ENCODE measurements around the gene EDARADD.
"Not testable (repeated sequence)": the region's sequence is repeated elsewhere in the genome, so short reads cannot be mapped to it uniquely, and the experiment has no call there.

EDARADD gene

DNA sequence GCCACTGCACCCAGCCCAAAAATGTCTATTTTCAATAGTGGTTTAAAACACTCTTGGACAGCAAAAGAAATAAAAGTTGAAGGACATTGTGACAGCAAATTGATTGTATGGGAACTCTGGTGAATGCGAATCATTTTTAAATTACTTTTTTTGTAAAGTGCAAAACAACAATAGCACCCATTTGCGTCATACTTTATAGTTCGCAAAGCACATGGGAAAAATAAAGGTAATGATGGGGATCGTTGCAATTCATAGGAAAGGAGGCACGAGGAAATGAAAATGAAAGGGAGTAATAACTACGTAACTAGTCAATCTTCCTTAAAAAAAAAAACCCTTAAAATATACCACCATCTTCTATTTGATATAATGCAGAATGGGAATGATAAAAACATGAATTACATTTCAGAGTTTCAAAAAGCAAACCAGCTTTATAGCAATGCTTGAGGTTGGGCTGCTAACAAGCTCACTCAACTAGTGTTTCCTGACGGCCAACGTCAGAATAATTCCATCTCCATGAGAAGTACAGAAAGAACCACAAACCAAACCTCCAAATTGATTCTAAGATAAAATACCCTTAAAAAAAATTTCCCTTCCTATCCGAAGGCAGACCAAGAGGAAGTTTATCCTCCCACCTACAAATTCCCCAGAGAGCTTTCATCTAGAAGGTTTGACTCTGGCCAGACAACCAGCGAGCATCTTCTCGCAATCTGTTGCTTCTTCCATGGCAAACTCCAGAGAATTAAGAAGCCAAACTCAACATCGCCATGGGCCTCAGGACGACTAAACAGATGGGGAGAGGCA lies at the start of gene EDARADD:
Gene EDARADD (plus strand): TSS at position 606 of the 801 bp plus-strand sequence. CDS start 159 bp downstream, at position 765.
- DNase-seq (ENCODE audit: low spot score) = no peak

DNA sequence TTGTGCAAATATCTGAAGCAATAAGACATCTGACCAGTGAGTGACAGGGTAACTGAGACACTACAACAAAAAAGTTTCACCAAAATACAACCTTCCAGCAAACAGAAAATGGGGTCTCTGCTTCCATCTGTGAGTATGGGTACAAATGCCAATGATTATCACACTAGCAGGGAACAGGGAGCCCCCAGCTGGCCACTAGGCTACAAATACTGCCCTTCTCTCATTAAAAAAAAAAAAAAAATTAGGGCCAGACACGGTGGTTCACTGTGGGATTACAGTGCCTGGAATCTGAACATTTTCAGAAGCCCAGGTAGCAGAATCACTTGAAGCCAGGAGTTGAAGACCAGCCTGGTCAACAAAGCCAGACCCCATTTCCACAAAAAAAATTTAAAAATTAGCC lies 48.4 kb upstream of the EDARADD start:
- no peak for DNase-seq (ENCODE audit: low spot score)

DNA sequence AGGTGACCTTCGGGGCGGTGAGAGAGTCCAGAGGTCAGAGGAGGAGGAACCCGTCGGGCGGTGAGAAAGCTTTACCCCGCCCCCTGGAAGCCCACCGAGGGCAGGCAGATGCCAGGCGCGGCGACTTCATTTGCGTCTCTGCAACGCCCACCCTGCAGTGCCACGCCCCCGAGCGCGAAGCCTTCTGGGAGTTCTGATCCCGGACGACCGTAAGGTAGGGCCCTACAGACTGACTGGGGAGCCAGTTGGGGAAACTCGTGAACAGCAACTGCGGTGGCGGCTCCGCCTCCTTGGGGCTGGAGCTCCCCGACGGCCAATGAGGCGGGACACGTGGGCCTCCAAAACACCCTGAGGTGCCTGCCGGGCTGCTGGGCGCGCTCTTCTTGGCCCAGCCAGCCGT lies 46.0 kb upstream of the EDARADD start:
- no peak for DNase-seq (ENCODE audit: low spot score)

DNA sequence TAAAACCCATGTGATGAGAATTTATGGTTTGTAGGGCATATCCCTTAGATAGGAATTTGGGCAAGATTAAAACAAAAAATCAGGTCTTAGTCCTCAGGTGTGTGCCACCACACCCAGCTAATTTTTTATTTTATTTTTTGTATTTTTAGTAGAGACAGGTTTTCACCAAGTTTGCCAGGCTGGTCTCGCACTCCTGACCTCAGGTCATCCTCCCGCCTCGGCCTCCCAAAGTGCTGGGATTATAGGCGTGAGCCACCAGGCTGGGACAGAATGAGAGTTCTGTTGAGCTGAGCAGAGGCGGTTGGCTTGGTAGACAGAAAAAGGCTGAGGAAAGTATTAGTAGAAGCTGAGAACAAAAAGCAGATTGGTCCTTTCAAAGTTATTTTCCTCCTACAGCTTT lies 43.8 kb upstream of the EDARADD start:
- DNase-seq (ENCODE audit: low spot score) = no peak

DNA sequence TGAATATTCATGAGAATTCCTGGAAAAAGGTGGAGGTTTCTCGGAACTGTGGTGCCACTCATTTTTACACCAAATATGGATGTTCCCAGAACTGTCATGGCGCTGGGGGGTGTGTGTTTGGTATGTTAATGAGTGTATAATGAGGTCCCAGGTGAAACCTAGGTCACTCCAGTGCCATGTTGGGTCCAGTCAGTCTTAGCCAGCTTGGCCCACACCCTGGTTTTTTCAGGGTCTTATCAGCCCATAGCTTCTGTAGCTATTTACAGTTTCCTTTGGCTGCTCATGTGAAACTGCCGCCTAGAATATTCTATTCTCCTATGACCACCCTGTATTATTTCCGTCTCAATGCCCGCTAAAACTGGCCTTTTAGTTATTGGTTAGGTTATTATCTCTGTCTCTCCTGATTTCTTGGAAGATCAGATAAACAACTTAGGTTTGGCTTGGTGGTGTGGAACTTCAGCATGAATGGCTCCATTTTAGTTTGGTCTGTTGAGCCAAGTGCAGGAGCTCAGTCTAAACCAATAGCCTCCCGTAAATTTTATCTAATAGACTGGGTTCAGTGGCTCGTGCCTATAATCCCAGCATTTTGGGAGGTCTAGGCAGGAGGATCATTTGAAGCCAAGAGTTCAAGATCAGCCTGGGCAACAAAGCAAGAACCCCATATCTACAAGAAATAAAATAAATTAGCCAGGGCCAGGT lies 42.1 kb upstream of the EDARADD start:
- DNase-seq (ENCODE audit: low spot score) = no peak

DNA sequence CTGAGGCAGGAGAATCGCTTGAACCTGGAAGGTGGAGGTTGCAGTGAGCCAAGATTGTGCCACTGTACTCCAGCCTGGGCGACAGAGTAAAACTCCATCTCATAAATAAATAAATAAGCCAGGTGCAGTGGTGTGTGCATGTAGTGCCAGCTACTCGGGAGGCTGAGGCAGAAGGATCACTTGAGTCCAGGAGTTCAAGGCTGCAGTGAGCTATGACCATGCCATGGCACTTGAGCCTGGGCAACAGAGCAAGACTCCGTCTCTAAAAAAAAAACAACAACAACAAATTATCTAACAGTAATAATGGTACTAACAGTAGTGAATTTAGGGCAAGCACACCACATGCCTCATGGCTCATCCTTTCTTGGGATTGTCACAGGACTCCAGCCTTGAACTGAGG lies 41.3 kb upstream of the EDARADD start:
- not testable (repeated sequence) for DNase-seq (ENCODE audit: low spot score)

DNA sequence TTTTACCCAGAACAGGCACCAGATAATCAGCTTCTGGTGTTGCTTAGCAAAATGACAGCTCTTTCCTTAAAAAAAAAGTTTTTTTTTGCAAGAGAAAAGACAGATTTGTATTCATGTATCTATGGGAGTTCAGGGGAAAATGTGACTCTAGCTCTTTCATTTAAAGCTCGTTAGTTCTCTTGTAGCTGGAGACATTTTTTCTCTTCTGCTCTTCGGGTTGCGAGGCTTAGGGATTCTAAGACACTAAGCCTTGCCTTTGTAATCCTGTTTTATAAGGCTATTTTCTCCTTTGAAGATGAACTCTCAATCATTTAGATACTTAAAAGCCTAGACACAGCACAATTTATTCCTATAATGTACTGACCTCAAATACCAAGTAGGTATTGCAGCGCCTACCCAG lies 40.3 kb upstream of the EDARADD start:
- DNase-seq (ENCODE audit: low spot score) = no peak

DNA sequence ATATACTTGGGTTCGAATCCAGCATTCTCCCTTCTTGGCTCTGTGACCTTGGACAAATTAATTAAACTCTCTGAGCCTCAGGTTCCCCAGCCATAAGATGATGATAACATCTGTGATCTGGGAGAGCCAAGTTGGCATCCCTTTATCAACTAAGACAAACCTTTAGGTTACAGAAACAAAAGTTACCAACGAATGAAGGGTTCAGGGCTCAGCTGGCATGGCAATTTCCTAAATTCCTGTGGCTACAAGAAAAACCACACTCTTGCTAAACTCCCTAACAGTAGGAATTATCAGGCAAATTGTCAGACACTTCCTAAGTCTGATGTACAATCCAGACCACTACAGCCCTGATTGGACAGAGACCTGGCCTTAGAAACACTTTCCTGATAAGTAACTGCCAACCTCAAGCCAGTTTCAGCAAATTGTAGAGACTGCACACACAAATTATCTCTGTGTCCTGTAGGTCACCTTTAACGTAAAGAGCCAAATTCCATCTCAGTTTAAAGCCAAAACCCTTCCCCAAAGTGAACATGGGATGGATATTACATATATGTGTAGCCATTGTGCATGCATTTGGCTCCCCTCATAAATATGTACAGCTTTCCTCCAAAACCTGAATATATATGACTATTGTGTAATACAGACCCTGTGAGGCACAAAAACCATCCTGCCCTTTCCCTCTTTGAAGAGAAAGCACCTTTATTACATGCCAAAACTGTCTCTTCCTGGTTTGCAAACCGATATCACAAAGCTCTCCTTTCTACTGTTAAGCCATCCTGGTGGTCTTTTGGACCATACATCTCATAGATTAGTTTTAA lies 39.5 kb upstream of the EDARADD start:
- DNase-seq (ENCODE audit: low spot score) = no peak

DNA sequence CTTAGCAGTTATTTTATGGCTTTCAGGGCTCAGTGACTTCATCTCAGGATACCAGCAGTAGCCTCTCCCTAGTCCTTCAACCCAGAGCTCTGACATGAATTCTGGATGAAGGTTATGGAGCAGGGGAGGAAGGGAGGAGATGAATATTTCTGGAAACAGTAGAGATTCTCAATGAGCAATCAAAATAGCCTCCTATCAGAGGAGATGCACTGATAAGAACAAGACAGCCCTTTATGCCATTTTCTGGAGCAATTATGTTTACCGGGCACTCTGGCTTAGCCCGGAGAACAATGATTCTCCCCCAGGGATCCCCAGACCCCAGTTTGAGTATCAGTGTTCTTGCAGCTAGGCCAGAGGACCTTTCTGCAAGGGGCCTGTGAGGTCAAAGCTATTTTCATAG lies 37.9 kb upstream of the EDARADD start:
- DNase-seq (ENCODE audit: low spot score) = no peak

DNA sequence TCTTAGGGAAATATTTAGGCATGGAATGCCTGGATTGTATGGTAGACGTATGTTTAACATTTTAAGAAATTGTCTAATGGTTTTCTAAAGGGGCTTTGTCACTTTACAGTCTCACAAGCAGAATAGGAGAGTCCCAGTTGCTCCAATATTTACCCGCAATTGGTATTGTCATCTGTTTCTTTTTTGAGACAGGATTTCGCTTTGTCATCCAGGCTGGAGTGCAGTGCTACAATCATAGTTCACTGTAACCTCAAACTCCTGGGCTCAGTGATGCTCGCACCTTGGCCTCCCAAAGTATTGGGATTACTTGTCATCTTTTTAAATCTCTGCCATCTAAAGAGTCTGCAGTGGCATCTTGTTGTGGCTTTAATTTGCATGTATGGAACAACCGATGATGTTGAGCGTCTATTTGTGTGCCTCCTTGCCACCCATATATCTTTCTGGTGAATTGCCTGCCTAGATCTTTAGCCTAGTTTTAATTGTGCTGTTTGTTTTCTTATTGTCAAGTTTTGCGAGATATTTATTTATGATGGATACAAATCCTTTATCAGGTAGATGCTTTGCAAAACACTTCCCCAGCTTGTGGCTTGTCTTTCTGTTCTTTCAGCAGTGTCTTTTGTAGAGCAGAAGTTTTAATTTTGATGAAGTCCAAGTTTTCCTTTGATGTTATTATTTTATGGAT lies 32.0 kb upstream of the EDARADD start:
- DNase-seq (ENCODE audit: low spot score) = no peak

DNA sequence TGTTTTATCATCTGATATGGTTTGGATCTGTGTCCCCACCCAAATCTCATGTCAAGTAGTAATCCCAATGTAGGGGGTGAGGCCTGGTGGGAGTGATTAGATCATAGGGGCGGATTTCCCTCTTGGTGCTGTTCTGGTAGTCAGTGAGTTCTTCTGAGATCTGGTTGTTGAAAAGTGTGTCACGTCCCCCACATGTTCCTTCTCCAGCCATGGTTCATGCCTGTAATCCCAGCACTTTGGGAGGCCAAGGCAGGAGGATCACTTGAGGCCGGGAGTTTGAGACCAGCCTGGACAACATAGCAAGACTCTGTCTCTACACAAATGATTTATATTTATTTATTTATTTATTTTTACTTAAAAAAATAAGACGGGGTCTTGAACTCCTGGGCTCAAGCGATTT lies 30.8 kb upstream of the EDARADD start:
- DNase-seq (ENCODE audit: low spot score) = no peak

DNA sequence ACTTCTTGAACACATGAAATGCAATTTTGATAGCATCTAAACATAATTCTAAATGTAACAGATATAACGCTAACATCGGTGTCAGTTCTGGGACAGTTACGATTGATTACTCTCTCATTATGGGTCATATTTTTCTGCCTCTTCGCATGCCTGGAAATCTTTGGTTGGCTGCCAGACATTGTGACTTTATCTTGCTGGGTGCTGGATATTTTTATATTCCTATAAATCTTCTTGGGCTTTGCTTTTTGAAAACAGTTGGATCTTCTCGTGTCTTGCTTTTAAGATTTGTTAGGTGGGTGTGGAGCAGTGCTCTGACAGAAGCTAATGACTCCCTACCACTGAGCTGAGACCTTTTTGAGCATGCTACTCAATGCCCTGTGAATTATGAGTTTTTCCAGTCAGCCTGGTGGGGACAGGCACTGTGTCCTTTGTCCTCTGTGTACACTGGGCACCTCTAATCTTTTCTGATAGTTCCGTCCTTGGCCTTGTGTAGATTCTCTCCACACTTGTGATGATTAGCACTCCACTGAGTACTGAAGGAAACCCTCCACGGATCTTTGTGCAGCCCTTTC lies 28.0 kb upstream of the EDARADD start:
- DNase-seq (ENCODE audit: low spot score) = no peak

DNA sequence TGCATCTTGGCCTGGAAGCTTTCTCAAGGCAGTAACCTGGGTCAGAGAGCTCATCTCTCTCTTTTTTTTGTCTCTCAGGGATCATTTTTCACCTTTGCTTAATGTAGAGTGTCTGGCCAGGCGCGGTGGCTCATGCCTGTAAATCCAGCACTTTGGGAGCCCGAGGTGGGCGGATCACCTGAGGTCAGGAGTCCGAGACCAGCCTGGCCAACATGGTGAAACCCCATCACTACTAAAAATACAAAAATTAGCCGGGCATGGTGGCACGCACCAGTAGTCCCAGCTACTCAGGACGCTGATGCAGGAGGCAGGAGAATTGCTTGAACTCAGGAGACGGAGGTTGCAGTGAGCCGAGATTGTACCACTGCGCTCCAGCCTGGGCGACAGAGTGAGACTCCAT lies 27.4 kb upstream of the EDARADD start:
- DNase-seq (ENCODE audit: low spot score) = not testable (repeated sequence)

DNA sequence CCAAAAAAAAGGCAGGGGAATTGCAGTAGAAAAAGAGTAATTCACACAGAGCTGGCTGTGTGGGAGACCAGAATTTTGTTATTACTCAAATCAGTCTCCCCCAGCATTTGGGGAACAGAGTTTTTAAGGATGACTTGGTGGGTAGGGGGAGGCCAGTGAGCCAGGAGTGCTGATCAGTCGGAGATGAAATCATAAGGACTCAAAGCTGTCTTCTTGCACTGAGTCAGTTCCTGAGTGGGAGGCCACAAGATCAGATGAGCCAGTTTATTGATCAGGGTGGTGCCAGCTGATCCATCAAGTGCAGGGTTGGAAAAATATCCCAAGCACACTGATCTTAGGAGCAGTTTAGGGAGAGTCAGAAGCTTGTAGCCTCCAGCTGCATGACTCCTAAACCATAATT lies 23.7 kb upstream of the EDARADD start:
- peak; percentile 36 for DNase-seq (ENCODE audit: low spot score)

DNA sequence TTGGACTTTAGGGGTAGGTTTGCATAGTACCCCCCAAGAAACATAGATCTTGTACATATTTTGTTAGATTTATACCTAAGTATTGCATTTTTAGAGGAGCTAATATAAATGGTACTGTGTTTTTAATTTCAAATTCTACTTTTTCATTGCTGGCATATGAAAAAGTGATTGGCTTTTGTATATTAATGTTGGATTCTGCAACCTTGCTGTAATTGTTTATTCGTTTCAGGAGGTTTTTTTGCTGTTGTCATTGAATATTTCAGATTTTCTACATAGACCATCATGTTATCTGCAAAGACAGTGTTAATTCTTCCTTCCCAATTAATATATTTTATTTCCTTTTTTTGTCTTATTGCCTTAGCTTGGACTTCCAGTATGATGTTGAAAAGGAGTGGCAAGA lies 23.0 kb upstream of the EDARADD start:
- DNase-seq (ENCODE audit: low spot score) = no peak

DNA sequence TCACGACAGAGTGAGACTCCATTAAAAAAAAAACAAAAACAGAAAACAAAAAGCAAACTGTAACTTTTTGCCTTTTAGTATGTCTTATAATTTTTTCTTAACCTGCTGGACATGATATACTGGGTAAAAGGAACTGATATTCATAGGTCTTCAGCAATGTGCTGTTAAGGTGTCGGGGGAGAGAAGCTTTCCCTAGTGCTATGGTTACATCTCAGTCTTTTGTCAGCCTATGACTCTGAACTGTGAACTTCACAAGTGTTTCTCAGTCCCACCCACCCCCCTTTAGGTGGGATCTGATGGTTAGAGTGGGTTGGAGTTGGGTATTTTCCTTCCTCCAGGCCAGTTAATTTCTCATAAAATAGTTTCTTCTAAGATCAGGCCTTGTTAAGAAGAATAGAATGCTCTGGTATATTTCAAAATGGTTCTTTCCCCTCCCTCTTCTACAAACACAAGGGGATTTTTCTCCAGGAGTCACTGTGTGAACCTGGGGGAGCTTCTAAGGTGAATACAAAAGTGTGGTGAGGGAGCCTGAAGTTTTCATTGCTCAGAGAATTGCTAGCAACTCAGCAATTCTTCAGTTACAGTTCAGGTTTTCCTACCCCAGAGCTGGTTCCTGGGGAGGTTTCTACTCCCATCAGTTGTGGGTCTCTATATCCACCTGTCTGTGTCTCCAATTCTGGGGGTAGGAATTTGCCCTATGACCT lies 16.1 kb upstream of the EDARADD start:
- DNase-seq (ENCODE audit: low spot score) = no peak

DNA sequence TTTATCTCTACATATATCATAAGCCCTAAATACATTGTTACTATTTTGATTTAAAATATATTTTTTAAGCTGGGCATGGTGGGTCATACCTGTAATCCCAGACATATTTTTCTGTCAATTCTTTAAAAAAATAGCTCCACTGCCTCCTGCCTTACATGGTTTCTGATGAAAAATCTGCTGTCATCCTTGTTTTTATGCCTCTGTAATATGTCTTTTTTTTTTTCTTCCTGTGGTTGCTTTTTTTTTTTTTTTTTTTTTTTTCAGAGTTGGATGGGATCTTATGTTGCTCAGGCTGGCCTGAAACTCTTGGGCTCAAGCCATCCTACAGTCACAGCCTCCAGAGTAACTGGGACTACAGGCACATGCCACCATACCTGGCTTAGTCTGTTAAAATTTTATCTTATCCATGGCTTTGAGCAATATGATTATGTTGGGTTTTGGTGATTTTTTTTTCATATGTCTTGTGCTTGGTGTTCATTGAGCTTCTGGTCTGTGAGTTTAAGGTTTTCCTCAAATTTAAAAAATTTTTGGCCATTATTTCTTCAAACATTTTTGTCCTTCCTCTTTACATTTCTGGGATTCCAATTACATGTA lies 12.4 kb upstream of the EDARADD start:
- no peak for DNase-seq (ENCODE audit: low spot score)

DNA sequence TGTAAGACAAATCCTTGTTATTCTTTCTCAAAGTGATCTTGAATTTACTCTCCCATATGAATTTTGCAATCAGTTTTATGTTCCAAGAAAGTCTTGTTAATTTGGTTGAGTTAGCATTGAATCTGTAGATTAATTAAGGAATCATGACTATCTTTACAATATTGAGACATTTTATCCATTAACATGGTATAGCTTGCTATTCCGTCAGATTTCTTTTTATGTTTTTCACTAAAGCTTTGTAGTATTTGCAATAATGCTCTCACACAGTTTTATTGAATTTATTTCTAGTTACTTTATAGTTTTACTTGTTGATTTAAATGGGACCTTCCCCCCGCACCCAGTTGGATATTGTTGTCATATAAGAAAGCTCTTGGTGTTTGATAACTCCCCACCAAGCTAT lies 5.8 kb upstream of the EDARADD start:
- no peak for DNase-seq (ENCODE audit: low spot score)

DNA sequence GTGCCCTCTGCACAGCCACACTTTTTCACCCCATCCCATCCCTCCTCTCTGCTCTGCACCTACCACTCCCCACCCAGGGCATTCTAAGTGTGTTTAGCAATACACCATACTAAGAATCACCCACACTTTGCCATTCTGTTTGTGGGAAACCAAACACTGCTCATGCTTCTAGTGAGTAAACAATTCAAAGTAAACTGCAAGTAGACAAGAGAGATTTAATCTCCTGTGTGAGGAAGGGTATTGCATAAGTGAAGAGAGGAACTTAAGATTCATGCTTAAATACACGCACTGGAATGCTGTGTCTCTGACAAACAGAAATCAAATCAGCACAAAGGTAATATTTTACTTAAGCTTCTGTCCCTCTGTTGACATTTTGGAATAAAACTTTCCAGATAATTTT lies 4.8 kb upstream of the EDARADD start:
- DNase-seq (ENCODE audit: low spot score) = no peak

DNA sequence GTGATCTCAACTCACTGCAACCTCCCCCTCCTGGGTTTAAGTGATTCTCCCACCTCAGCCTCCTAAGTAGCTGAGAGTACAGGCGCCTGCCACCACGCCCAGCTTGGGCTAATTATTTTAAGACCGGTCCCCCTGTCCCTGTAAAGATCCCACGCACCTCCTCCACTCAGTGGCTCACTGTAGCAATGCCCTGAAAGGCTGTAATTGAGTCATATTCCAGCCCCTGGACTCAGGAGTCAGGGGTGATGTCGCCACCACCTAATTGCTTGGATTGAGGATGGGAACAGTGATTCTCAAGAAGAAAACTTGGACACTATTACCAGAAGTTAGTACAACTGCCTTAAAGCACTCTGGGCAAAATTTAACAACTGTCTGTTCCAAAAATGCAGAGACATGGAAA lies 3.1 kb upstream of the EDARADD start:
- no peak for DNase-seq (ENCODE audit: low spot score)

DNA sequence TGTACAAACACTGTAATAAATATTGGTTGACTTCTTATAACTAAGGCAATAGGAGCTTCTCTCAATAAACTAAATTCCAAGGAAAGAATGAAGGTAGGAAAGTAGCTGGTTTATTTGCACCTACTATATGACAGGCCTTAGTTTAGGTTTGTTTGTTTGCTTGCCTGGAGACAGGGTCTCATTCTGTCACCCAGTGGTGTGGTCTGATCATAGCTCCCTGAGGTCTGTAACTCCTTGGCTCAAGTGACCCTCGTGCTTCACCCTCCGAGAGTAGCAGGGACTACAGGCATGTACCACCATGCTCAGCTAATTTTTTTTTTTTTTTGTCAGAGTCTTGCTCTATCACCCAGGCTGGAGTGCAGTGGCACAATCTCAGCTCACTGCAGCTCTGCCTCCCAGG lies 1.9 kb upstream of the EDARADD start:
- no peak for DNase-seq (ENCODE audit: low spot score)
